ENCODE measurements around the gene KPNA4.
A peak's percentile ranks its signal among the peaks of the same experiment; 100 is the strongest.
"Not testable (repeated sequence)": the region's sequence is repeated elsewhere in the genome, so short reads cannot be mapped to it uniquely, and the experiment has no call there.

Gene KPNA4, protein sequence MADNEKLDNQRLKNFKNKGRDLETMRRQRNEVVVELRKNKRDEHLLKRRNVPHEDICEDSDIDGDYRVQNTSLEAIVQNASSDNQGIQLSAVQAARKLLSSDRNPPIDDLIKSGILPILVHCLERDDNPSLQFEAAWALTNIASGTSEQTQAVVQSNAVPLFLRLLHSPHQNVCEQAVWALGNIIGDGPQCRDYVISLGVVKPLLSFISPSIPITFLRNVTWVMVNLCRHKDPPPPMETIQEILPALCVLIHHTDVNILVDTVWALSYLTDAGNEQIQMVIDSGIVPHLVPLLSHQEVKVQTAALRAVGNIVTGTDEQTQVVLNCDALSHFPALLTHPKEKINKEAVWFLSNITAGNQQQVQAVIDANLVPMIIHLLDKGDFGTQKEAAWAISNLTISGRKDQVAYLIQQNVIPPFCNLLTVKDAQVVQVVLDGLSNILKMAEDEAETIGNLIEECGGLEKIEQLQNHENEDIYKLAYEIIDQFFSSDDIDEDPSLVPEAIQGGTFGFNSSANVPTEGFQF

DNA sequence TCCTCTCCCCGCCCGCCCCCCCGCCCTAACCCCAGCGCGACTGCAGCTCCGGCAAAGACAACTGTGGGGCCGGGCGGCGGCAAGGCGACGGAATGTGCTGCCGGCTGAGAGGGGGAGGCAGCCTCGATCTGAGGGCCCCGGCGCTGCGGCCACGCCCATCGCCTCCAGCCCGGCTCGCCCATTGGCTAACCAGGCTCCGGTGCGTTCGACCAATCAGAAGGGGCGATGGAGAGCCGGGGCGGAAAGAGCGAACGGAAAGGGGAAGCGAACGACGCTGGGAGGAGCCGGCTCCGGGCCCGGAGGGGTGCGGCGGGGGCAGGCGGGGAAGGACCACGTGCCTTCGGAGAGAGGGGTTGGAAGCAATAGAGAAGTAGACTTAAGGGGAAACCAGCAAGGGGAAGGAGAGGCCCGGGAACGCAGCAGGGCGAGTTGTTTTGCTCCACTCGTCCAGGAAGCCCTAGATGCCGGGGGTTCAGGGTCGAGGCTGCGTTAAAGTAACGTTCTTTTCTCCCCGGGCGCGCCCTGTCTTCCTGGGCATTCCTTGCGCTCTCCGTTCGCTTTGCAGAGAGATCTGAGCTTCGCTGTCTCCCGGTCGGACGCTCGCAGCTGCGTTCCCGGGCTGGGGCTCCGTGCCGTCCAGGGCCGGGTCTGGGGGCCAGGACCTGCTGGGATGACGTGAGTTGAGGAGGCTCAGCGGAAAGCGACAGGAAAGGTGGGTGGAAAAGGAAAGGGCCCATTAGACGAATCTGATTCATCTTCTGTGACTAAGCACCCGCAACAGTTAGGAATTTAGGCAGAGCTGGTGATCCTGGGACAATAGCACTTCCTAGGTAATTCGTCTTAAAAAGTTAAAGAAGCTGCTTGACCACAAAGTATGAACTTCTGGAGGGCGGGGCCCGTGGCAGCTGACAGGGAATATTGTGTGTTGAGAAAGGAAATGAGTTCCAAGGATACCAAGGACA lies at the start of gene KPNA4:
KPNA4 (minus strand) TSS at position 130 of the 962 bp plus-strand sequence. CDS start 289 bp downstream, outside the sequence.
- peak; percentile 87 for DNase-seq

DNA sequence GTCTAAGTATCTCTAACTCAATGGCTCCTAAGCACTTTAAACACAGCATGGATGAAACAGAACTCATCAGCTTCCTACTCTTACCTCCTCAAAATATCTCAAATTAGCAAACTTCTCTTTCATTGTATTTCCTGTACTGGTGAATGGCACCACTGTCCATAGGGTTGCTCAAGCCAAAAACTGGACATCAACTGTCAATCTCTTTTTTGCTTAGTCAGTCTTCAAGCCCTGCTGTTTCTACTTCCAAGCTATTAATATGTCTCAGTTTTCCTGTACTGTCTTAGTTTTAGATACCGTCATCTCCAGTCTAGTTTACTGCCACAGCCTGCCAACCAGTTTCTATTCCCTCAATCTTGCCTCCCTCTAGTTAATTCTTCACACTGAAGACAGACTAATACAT lies 48.3 kb upstream of the KPNA4 start:
- no peak for DNase-seq

DNA sequence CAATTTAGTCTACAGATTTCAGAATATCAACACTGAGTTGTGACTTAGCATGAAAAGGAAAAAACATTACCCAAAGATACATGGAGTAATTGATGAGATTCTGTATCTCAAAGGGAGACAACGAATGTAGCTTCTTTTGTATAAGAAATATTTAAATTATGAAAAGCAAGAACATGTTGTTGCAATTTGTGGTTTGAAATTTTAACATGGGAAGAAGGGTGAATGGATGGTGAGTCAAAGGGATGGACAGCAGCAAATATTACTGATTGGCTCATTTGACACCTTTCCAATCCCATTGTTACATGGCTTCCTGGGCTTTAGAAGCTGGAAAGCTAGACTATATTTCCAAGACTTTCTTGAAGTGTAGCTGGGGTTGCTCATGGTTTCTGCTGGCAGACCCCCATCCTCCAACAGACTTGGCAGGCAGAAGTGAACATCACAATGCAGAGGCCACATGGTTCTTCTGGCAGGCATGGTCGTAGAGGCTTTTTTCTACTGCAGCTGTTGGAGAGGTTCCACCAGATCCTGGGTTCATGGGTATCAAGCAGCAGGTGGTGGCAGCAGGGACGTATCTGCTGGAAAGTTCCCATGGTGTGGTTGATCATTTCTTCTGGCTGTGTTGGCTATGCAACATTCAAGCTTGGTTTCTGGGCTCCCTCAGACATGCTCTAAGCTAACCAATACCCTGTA lies 47.2 kb upstream of the KPNA4 start:
- no peak for DNase-seq

DNA sequence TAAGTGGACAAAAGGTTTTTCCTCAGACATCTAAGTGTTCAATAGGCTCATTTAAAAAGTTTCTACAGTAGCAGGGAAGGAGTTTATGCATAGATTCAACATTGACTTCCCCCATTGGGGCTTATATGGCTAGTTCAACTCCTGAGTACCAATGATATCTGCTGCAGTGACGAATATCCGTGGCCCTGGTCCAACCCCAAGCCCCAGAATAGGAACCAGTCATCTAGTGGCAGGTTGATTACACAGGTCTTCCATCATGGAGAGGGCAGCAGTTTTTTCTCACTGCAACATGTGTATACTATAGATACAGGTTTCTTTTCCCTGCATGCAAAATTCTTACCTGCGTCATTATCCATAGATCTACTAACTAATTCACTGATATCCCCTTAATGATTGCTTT lies 45.8 kb upstream of the KPNA4 start:
- no peak for DNase-seq

DNA sequence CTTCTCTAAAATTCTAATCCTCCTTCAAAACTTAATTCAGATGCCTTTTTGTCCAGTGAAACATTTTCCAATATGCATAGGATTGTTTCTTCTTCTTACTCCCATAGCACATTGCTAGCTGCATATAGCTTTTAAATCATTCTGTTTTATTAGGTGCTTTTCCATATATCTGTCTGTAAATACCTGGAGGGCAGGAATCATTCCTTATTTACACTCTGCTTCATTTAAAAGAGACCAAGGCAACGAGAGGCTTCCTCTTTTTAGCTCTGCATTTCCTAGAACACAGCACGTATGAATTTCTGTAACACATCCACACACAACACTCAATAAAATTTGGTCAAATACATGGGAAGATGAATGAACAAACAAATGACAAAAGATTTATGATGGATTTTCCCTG lies 43.5 kb upstream of the KPNA4 start:
- DNase-seq, result no peak

DNA sequence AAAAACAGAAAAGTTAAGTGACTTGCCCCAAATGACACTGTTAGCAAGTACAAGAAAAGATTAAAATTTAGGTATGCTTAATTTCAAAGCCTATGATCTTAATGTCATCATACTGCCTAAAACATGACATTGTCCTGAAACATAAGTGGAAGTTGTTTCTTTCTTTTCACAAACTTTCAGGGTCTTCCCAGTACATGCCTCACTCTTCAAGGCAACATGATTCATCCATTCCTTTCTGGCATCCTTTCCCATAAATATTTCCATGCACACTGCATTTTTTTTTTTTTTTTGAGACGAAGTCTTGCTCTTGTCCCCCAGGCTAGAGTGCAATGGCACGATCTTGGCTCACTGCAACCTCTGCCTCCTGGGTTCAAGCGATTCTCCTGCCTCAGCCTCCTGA lies 42.5 kb upstream of the KPNA4 start:
- no peak for DNase-seq

DNA sequence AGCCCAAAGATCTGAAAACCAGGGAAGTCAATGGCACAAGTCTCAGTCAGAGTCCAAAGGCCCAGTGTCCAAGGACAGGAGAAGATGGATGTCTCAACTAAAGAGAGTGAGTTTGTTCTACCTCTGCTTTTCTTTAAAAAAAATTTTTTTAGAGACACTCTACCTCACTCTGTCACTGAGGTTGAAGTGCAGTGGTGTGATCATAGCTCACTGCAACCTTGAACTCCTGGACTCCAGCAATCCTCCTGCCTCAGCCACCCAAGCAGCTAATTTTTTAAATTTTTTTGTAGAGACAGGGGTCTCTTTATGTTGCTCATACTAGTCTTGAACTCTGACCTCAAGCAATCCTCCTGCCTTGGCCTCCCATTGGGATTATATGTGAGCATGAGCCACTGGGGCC lies 39.9 kb upstream of the KPNA4 start:
- DNase-seq, result no peak

DNA sequence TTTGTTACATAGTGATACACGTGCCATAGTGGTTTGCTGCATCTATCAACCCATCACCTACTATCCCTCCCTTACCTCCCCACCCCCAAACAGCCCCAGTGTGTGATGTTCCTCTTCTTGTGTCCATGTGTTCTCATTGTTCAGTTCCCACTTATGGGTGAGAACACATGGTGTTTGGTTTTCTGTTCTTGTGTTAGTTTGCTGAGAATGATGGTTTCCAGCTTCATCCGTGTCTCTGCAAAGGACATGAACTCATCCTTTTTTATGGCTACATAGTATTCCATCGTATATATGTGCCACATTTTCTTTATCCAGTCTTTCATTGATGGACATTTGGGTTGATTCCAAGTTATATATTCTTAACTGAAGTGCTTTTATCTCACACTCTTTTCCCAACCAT lies 38.5 kb upstream of the KPNA4 start:
- not testable (repeated sequence) for DNase-seq

DNA sequence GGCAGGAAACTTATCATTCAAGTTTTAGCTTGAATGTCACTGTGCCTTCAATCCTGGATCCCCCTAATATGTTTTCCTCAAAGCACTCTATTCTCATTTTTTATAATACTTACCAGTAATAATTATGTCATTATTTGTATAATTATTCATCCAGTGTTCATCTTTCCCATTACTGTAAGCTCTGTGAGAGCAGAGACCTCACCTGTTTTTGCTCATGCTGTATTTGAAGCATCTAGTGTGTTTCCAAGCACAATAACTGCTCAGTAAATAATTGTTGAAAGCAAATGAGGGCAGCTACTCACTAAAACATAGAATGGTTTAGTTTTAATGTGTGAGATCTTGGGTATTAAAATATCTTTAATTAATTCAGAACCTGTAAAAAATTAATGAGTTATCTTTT lies 36.9 kb upstream of the KPNA4 start:
- no peak for DNase-seq

DNA sequence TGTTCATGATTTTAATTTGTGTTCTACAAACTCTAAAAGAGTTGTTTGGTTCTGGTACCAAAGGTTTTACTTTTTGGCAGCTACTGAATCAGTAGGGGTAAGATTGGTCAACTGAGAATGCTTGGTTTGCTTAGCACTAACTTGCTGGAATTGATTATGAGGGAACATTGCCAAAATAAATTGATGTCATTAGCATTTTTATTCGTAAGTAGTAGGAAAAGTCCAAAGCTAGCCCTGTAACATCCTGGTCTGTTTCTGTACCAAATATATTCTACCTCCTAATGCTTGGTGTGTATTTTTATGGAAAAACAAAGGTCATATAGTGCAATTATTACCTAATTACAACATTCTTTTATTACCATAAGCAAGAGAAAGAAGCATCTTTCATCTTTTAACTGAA lies 35.9 kb upstream of the KPNA4 start:
- no peak for DNase-seq

DNA sequence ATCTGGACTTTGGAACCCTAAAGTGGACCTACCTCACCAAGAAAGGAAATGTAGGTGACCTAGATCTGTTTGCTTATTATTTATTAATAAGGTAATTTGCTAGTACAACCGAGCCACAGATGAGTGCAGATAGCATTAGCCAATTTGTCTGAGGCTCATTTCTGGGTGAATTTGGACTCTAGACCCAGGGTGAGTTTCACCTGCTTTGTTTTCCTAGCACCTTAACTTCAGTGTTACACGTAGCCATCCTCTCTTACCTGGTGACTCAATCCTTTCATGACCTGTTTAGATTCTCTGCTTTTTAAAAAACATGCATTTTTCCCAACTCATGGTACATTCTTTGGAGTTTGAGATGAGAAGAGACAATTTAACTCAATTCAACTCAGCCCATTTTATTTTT lies 33.5 kb upstream of the KPNA4 start:
- DNase-seq, result no peak

DNA sequence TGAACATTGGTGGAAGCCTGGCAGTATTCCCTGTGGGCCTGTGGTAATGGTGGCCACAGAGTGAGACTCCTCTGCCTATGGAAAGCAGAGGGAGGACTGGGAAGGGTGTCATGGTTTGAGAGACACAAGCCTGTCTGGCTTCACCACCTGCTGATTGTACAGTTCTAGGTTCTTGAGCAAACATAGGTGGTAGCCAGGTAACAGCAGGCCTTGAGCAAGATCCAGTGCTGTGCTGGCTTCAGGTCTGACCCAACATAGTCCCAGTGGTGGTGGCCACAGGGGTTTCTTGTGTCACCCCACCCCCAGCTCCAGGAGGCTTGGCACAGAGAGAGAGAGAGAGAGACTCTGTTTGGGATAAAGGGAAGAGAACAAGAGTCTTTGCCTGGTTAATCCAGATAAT lies 22.7 kb upstream of the KPNA4 start:
- no peak for DNase-seq

DNA sequence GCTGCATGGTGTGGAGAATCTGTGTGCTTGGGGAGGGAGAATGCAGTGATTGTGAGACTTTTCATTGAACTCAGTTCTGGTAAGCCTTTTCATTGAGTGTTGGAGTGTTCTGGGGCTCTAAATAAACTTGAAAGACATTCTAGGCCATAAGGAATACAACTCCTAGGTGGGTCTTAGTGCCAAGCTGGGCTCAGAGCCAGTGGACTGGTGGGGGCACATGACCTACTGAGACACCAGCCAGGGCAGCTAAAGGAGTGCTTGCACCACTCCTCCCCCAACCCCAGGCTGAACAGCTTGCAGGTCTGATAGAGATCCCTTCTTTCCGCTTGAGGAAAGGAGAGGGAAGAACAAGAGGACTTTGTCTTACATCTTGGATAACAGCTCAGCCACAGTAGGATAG lies 21.7 kb upstream of the KPNA4 start:
- DNase-seq, result no peak

DNA sequence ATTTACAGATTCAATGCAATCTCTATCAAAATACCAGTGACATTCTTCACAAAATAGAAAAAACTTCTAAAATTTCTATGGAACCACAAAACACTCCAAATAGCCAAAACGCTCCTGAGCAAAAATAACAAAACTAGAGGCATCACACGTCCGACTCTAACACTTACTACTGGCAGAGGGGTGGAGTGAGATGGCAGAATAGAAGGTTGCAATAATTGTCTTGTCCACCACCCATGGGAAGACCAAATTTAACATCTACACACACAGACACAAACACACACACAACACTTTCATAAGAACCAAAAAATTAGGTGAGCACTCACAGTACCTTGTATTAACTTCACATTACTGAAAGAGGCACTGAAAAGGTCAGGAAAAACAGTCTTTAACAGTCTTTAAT lies 21.3 kb upstream of the KPNA4 start:
- no peak for DNase-seq

DNA sequence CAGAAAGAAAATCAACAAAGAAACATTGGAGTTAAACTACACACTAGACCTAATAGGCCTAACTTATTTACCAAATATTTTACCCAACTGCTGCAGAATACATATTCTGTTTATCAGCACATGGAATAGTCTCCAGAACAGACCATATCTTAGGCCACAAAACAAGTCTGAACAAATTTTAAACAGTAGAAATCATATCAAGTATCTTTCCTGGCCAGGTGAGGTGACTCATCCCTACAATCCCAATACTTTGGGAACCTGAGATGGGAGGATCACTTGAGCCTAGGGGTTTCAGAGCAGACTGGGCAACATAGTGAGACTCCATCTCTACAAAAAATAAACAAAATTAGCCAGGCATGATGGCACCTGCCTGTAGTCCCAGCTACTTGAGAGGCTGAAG lies 18.1 kb upstream of the KPNA4 start:
- no peak for DNase-seq

DNA sequence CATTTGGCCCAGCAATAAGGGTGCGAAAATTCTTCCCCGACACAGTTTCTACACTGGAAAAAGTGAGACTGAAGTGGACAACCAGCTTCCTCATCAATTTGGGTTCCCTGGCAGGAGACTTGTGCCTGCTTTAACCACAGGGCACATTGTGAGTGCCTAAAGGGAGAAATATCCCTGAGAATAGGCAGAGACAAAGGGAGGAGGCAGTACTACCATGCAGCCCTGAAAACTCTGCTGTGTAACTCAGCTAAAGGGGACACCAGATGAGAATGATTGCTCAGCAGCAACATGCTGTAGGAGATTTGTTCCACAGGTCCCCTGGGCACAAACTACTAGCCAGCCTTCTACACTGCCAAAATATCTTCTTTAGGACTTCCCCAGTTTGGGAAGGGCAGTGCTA lies 15.6 kb upstream of the KPNA4 start:
- no peak for DNase-seq

DNA sequence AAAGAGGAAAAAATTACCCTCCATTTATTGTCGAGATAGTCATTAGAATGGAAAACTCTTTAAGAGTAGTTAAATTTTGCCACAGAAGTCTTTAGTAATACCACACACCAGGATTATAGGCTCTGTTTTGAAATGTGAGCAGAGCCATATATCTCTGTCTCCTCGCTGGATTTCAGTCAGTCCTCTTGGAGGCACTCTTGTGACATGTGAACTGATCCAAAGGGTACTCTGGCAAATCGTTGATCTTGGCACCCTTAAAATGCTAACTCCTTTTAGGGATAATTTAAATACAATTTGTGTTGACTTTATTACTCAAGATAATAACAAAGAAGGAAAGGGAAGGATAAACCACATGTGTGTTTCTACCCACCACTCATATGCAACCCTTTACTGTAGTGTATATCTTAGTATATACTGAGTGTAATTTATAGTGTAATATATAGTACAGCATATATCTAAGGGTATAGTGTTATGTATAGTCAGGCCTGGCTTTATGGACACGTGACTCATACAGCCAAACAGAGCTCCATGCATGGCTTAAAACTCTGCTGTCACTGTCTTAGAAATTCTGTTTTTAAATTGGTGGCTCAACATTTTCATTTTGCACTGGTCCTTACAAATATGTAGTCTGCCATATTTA lies 12.3 kb upstream of the KPNA4 start:
- DNase-seq, result no peak

DNA sequence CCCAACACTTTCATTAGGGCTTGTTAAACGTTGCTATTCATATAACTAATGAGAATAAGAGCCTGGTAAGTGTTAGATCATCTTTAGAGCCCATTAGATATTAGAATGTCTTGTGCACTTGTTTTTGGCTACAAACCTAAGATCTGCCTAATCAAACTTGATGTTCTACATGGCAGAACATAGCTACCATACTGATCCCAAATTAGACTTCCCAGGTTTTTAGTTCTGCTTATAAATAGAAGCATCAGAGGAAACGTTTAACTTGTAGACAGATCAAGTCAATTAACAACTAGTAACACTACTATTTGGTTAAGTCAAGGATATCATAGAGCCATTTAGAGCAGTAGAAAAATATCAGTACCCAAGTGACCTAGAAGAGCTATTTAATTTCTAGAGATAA lies 11.7 kb upstream of the KPNA4 start:
- DNase-seq, result no peak

DNA sequence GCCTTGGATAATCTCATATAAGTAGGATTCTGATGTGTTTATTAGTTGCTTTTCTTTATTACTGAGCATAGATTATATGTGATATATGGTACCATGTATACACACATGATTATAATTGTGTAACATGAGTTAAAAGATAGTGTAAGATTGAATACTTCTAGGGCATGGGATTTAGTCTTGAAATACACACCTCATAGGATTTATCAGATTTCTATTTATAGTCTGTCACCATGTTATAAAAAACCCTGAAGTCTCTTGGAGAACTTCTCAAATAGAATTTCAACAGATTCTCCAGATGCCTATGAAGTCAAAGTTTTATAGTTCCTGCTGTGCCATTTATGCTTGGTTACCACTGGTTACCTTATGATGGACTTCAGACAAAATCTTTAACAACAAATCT lies 11.2 kb upstream of the KPNA4 start:
- DNase-seq, result no peak

DNA sequence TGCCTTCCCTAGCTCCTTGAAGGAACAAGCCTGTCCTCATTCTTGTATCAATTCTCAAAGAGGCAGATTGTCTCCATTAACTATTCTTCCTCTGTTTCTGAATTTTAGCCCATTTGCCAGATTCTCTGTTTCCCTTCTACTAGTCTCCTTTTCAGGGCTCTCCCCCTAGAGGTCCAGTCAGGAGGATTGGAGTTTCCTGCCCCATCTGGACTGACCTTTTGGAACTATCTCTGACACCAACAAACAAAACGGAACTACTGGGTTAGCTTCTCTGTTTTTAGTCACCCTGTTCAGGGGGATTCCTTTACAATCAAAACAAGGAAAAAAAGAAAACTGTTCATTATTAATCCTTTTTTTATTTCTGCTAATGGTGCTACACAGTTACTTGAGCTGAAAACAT lies 10.2 kb upstream of the KPNA4 start:
- no peak for DNase-seq

DNA sequence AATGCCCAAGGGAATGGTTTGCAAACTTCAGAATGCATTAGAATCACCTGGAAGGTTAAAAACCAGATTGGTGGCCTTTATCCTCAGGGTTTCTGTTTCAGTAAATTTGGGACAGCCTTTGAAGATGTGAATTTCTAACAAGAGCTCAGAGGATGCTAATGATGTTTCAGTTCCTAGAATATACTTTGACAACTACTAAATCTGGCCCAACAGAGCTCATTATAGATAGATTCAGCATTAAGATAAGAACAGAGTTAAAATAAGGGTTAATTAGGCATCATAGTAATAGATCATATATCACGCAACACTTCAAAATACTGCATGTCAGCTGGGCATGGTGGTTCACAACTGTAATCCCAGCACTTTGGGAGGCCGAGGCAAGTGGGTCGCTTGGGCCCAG lies 9.3 kb upstream of the KPNA4 start:
- DNase-seq, result no peak

DNA sequence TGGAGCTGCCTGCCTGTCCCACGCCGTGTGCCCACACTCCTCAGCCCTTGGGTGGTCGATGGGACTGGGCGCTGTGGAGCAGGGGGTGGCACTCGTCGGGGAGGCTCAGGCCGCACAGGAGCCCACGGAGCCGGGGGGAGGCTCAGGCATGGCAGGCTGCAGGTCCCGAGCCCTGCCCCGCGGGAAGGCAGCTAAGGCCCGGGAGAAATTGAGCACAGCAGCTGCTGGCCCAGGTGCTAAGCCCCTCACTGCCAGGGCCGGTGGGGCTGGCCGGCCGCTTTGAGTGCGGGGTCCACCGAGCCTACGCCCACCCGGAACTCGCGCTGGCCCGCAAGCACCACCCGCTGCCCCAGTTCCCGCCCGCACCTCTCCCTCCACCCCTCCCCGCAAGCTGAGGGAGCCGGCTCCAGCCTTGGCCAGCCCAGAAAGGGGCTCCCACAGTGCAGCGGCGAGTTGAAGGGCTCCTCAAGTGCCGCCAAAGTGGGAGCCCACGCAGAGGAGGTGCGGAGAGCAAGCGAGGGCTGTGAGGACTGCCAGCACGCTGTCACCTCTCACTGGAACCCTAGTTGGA lies 8.7 kb upstream of the KPNA4 start:
- not testable (repeated sequence) for DNase-seq
